CD1c-positive myeloid dendritic cell (primary cell): ENCODE results near the gene PIP5K1B.

ENCODE experiments used
- DNase-seq: peaks from one replicate; pipeline ENCODE4 v3.0.0-alpha.2; 2016; ENCODE audit errors: extremely low spot score

Gene PIP5K1B

GRCh38 chr9:68907910-68908309 is 202.9 kb downstream of the PIP5K1B start:
- no peak for DNase-seq

- no peak for DNase-seq
Observed at GRCh38 chr9:68912561-68912960, 207.5 kb downstream of the PIP5K1B start.

GRCh38 chr9:68913054-68913453 is 208.0 kb downstream of the PIP5K1B start:
- no peak for DNase-seq

- DNase-seq = no peak
Observed at GRCh38 chr9:68914751-68915150, 209.7 kb downstream of the PIP5K1B start.

GRCh38 chr9:68919661-68920060 is 214.6 kb downstream of the PIP5K1B start:
- peak; percentile 50 for DNase-seq

- no peak for DNase-seq
Observed at GRCh38 chr9:68920921-68921320, 215.9 kb downstream of the PIP5K1B start.

- DNase-seq = no peak
Observed at GRCh38 chr9:68923480-68923879, 218.4 kb downstream of the PIP5K1B start.

- no peak for DNase-seq
Observed at GRCh38 chr9:68925175-68925574, 220.1 kb downstream of the PIP5K1B start.

GRCh38 chr9:68927165-68927564 is 222.1 kb downstream of the PIP5K1B start:
- no peak for DNase-seq

- DNase-seq = no peak
Observed at GRCh38 chr9:68931821-68932220, 226.8 kb downstream of the PIP5K1B start.

- no peak for DNase-seq
Observed at GRCh38 chr9:68932458-68932857, 227.4 kb downstream of the PIP5K1B start.

GRCh38 chr9:68933434-68934328 is 228.6 kb downstream of the PIP5K1B start:
- no peak for DNase-seq

- DNase-seq = no peak
Observed at GRCh38 chr9:68934329-68934644, 229.2 kb downstream of the PIP5K1B start.

GRCh38 chr9:68940573-68940972 is 235.5 kb downstream of the PIP5K1B start:
- DNase-seq = no peak

GRCh38 chr9:68941780-68942459 is 236.9 kb downstream of the PIP5K1B start:
- DNase-seq = no peak

- DNase-seq = no peak
Observed at GRCh38 chr9:68942790-68943189, 237.8 kb downstream of the PIP5K1B start.

- no peak for DNase-seq
Observed at GRCh38 chr9:68947015-68947414, 242.0 kb downstream of the PIP5K1B start.

GRCh38 chr9:68947842-68948569 is 243.0 kb downstream of the PIP5K1B start:
- DNase-seq = peak; percentile 11

GRCh38 chr9:68949271-68950000 is 244.4 kb downstream of the PIP5K1B start:
- DNase-seq = no peak

- DNase-seq = no peak
Observed at GRCh38 chr9:68950188-68950587, 245.1 kb downstream of the PIP5K1B start.

- DNase-seq = no peak
Observed at GRCh38 chr9:68950689-68951088, 245.6 kb downstream of the PIP5K1B start.
